Endodermal cell (in vitro differentiated cells): ENCODE measurements around the gene PRR30. TPM values are rescaled to one million over a fixed set of nuclear protein-coding genes. Genes with fewer than 3 reads are reported as not detected.

Experiments used
- DNase-seq: peaks from one replicate; pipeline ENCODE4 v3.0.0-alpha.2; 2017
- H3K27ac ChIP-seq: 2 replicates; pipeline ENCODE4 v1.5.1; 2013; ENCODE audit warnings: mild to moderate bottlenecking, low read depth, low read length, moderate library complexity
- H3K27me3 ChIP-seq: 2 replicates; pipeline ENCODE4 v1.6.1; 2013; ENCODE audit warnings: mild to moderate bottlenecking, low read length, moderate library complexity; ENCODE audit not compliant: insufficient read depth, control insufficient read depth, poor library complexity, severe bottlenecking
- H3K36me3 ChIP-seq: 2 replicates; pipeline ENCODE4 v1.7.0; 2013; ENCODE audit warnings: mild to moderate bottlenecking, low read length, moderate library complexity; ENCODE audit not compliant: control insufficient read depth, insufficient read depth
- H3K4me1 ChIP-seq: one replicate; pipeline ENCODE4 v1.7.0; 2013; ENCODE audit warnings: low read length; ENCODE audit not compliant: control insufficient read depth, insufficient read depth
- H3K4me3 ChIP-seq: 2 replicates; pipeline ENCODE4 v1.5.1; 2013; ENCODE audit warnings: mild to moderate bottlenecking, low read length, moderate library complexity
- H3K9ac ChIP-seq: 2 replicates; pipeline ENCODE4 v1.6.1; 2013; ENCODE audit warnings: mild to moderate bottlenecking, low read length, moderate library complexity; ENCODE audit not compliant: poor library complexity, severe bottlenecking; ENCODE audit errors: extremely low read depth
- H3K9me3 ChIP-seq: 2 replicates; pipeline ENCODE4 v1.6.1; 2013; ENCODE audit warnings: mild to moderate bottlenecking, low read length, moderate library complexity; ENCODE audit not compliant: control insufficient read depth
- H3K27ac Mint-ChIP-seq: 2 replicates; pipeline ENCODE4 v1.8.0; 2020; ENCODE audit warnings: mixed read lengths
- H3K27me3 Mint-ChIP-seq: 2 replicates; pipeline ENCODE4 v1.8.0; 2021; ENCODE audit warnings: mild to moderate bottlenecking, mixed read lengths; ENCODE audit not compliant: insufficient read depth
- H3K36me3 Mint-ChIP-seq: 2 replicates; pipeline ENCODE4 v1.8.0; 2020; ENCODE audit warnings: low read depth, mixed read lengths
- H3K4me1 Mint-ChIP-seq: 2 replicates; pipeline ENCODE4 v1.8.0; 2020; ENCODE audit warnings: mixed read lengths
- H3K4me3 Mint-ChIP-seq: 2 replicates; pipeline ENCODE4 v1.8.0; 2020; ENCODE audit warnings: mild to moderate bottlenecking, moderate library complexity, mixed read lengths
- H3K9me3 Mint-ChIP-seq: 2 replicates; pipeline ENCODE4 v1.8.0; 2020; ENCODE audit warnings: mild to moderate bottlenecking, mixed read lengths
- CTCF ChIP-seq: fragments of 200-600 bp; sonication (generic); conservative IDR thresholded peaks from 2 replicates; pipeline ENCODE4 v1.5.0; 2021; ENCODE audit warnings: antibody characterized with exemption, mild to moderate bottlenecking
- WGBS, 2 experiments: methylation state at CpG; one replicate each; pipeline versions ENCODE4 v1.1.5 to v1.1.7; 2013; ENCODE audit warnings: missing lambda C conversion rate in 2 of 2, mixed read lengths in 1 of 2; ENCODE audit not compliant: insufficient coverage in 1 of 2, insufficient read length in 1 of 2; 5-methylcytosine and 5-hydroxymethylcytosine counted together
- long read RNA-seq, 4 experiments: library from polyadenylated mRNA in 2 of 4; library from RNA in 1 of 4; library from capped mRNA in 1 of 4; stranded (forward) in 3 of 4; unstranded in 1 of 4; transcript quantifications; one replicate each; pipeline ENCODE4 v2.0.0, GENCODE V29; 2020 to 2021; ENCODE audit warnings: inconsistent platforms in 1 of 4
- polyA plus RNA-seq, 2 experiments: library from polyadenylated mRNA; stranded (reverse); fragments of 50-300 nt; gene quantifications; one replicate each; pipeline ENCODE4 v1.2.3, GENCODE V29; 2013
- total RNA-seq, 2 donors: library from RNA; stranded (reverse); fragmentation: NEBNext Ultra II Directional in 1 of 2; extraction: Animal tissue kit (Norgen Biotek cat#: 25700) in 1 of 2; gene quantifications; 2 replicates in 1 of 2; 3 replicates in 1 of 2; pipeline ENCODE4 v1.2.1, GENCODE V29; 2021

The PRR30 gene
- total RNA-seq: not detected
- polyA plus RNA-seq (2013, experiment 1 of 2): not detected
- not detected for polyA plus RNA-seq (2013, experiment 2 of 2)
- long read RNA-seq, experiment 1: 0 reads
- long read RNA-seq, experiment 2: 0 reads
- long read RNA-seq, experiment 3: 0 reads
- long read RNA-seq, experiment 4: 0 reads

GRCh38 chr2:27139310-27139709 is at the start of gene PRR30:
Gene PRR30 (minus strand): TSS chr2:27139410. CDS start chr2:27138329, 1,081 bp downstream.
- Mint-ChIP-seq H3K27me3 (peaks cover 25% of the 10 kb centered on the region), H3K36me3 (no peaks in the 10 kb centered on the region), H3K27ac (no peak within 1 kb of the TSS), H3K4me1 (no peaks in the 10 kb centered on the region), H3K4me3 (no peak within 1 kb of the TSS), H3K9me3 (no peaks in the 10 kb centered on the region)
- no peak within 1 kb of the TSS for H3K4me3 ChIP-seq
- H3K9ac ChIP-seq: no peak within 1 kb of the TSS
- TF ChIP-seq CTCF: no peak
- DNase-seq: no peak
- H3K9me3 ChIP-seq: no peaks in the 10 kb centered on the region
- H3K27ac ChIP-seq: no peak within 1 kb of the TSS
- 91 to 92% methylated on average over 4 of the region's 4 CpGs for WGBS, 2 experiments
- no peaks in the 10 kb centered on the region for H3K4me1 ChIP-seq
- no peaks in the 10 kb centered on the region for H3K36me3 ChIP-seq
- H3K27me3 ChIP-seq: peaks cover 6% of the 10 kb centered on the region

DNA sequence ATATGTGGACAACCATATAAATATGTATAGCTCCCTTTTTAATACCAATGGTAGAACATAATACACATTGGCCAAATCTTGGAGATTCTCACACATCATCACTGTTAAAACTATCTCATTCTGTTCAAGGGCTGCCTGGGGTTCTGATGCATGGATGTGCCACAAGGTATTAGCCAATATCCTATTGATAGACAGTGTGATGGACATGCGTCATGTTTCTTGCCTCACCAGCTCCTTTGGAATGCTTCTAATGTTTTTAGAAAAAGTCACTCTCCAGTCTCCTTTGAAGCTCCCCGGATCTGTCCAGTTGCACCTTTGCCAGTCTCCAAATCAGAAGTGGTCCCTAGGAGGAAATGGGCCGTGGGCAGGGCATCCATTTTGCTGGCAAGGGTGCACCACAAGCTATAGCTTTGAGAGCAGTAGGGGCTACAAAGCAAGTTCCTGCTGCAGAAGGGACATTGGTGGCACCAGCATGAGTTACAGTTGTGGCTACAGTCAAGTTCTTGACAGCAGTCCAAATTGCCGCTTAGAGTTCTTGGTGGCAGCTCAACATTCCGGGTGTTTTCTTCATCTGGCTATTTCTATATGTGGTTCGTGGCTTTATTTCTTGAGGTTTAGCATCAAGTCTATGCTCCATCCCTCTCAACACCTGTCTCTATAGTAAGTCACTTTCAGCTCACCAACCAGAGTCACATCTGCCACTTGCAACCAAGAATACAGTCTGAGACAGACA is 47.6 kb upstream of the PRR30 start:
- H3K36me3 Mint-ChIP-seq: no peaks in the 10 kb centered on the region
- H3K27ac ChIP-seq: no peak overlapping the region
- H3K9me3 Mint-ChIP-seq: peaks cover 12% of the 10 kb centered on the region
- no peaks in the 10 kb centered on the region for H3K4me1 ChIP-seq
- H3K4me3 Mint-ChIP-seq: no peak overlapping the region
- no peaks in the 10 kb centered on the region for H3K9me3 ChIP-seq
- no peak overlapping the region for H3K9ac ChIP-seq
- 78 to 97% methylated on average over 3 to 6 of the region's 6 CpGs for WGBS, 2 experiments
- no peaks in the 10 kb centered on the region for H3K27me3 Mint-ChIP-seq
- no peak overlapping the region for H3K27ac Mint-ChIP-seq
- TF ChIP-seq CTCF: no peak
- H3K27me3 ChIP-seq: no peaks in the 10 kb centered on the region
- no peaks in the 10 kb centered on the region for H3K36me3 ChIP-seq
- DNase-seq: no peak
- H3K4me1 Mint-ChIP-seq: peaks cover 8% of the 10 kb centered on the region
- no peak overlapping the region for H3K4me3 ChIP-seq

GRCh38 chr2:27185331-27186026 is 46.3 kb upstream of the PRR30 start:
- DNase-seq: no peak
- H3K36me3 Mint-ChIP-seq: no peaks in the 10 kb centered on the region
- no peaks in the 10 kb centered on the region for H3K27me3 ChIP-seq
- H3K9me3 Mint-ChIP-seq: peaks cover 7% of the 10 kb centered on the region
- H3K27me3 Mint-ChIP-seq: peaks cover 7% of the 10 kb centered on the region
- H3K4me1 Mint-ChIP-seq: peaks cover 2% of the 10 kb centered on the region
- no peak overlapping the region for H3K4me3 ChIP-seq
- H3K4me1 ChIP-seq: no peaks in the 10 kb centered on the region
- WGBS, 2 experiments: 85 to 89% methylated on average over 5 to 6 of the region's 6 CpGs
- H3K9ac ChIP-seq: no peak overlapping the region
- H3K27ac ChIP-seq: no peak overlapping the region
- TF ChIP-seq CTCF: no peak
- H3K9me3 ChIP-seq: no peaks in the 10 kb centered on the region
- H3K4me3 Mint-ChIP-seq: no peak overlapping the region
- H3K36me3 ChIP-seq: no peaks in the 10 kb centered on the region
- no peak overlapping the region for H3K27ac Mint-ChIP-seq
